SU-DHL-6 (cell line): ENCODE results near the gene NKTR.

Experiments
- CTCF ChIP-seq: fragments of 200-600 bp; sonication (generic); IDR thresholded peaks from one replicate; pipeline ENCODE4 v1.5.1; 2017; ENCODE audit warnings: antibody characterized with exemption, mild to moderate bottlenecking, low read length, moderate library complexity; ENCODE audit not compliant: insufficient read depth, poor library complexity, severe bottlenecking
- EZH2phosphoT487 ChIP-seq: fragments of 200-600 bp; sonication (generic), shearing (Covaris generic); conservative IDR thresholded peaks from 2 replicates; pipeline ENCODE4 v1.6.1; 2018; ENCODE audit warnings: mild to moderate bottlenecking, antibody characterized with exemption, low read length, moderate library complexity, mixed read lengths

- no peak for TF ChIP-seq CTCF
- TF ChIP-seq EZH2phosphoT487, result no peak
Observed at GRCh38 chr3:42670051-42670576, 69.6 kb downstream of the NKTR start.
